Measurements from ENCODE around the gene PDE4D.

DNA sequence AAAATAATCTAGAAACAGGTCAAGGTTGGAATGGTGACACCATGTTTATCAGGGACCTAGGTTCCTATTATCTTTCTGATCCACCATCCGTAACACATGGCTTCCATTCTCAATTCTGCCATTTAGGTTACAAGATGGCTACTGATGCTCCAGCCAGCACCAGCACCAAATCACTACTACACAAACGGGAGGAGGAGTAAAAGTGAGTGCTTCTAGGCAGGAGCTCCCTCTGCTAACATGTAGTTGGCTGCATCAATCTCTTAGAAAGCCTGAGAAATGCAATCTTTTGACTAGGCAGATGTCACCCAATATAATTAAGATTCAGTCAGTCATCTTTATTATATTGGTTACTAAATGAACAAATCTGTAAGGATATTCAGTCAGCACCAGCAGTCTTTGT is 794.8 kb downstream of the PDE4D start:
- TF ChIP-seq, protein P1, sequence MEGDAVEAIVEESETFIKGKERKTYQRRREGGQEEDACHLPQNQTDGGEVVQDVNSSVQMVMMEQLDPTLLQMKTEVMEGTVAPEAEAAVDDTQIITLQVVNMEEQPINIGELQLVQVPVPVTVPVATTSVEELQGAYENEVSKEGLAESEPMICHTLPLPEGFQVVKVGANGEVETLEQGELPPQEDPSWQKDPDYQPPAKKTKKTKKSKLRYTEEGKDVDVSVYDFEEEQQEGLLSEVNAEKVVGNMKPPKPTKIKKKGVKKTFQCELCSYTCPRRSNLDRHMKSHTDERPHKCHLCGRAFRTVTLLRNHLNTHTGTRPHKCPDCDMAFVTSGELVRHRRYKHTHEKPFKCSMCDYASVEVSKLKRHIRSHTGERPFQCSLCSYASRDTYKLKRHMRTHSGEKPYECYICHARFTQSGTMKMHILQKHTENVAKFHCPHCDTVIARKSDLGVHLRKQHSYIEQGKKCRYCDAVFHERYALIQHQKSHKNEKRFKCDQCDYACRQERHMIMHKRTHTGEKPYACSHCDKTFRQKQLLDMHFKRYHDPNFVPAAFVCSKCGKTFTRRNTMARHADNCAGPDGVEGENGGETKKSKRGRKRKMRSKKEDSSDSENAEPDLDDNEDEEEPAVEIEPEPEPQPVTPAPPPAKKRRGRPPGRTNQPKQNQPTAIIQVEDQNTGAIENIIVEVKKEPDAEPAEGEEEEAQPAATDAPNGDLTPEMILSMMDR (IDR thresholded peaks at IDR 0.05; ENCODE audit: insufficient read depth, low read depth, low read length): no peak
- no peak for TF ChIP-seq EZH2 (IDR thresholded peaks at IDR 0.05; ENCODE audit: insufficient read depth, low read length)

Measured in astrocyte (in vitro differentiated cells and primary cell).